ENCODE results near the gene HBB.

HBB gene

GRCh38 chr11:5224538-5225479, 2.1 kb downstream of the HBB start:
- H3K27ac ChIP-seq (ENCODE audit: low read length) = no peak overlapping the region
- no peaks in the 10 kb centered on the region for H3K9me3 ChIP-seq (ENCODE audit: insufficient read depth, low read length, severe bottlenecking)
- no peak for DNase-seq
- H3K4me2 ChIP-seq (ENCODE audit: insufficient read depth, low read length) = no peak overlapping the region
- H4K20me1 ChIP-seq (ENCODE audit: insufficient read depth, low read length) = no peaks in the 10 kb centered on the region
- no peaks in the 10 kb centered on the region for H3K36me3 ChIP-seq (ENCODE audit: insufficient read depth, low read length)
- no peak overlapping the region for H3K4me3 ChIP-seq (ENCODE audit: low read depth in 1 of 2, low read length in 2 of 2)
- no peak overlapping the region for H2AFZ ChIP-seq (ENCODE audit: low read depth, low read length)
- no peaks in the 10 kb centered on the region for H3K79me2 ChIP-seq (ENCODE audit: insufficient read depth, low read length)
- TF ChIP-seq CTCF (IDR thresholded peaks at IDR 0.05; ENCODE audit: borderline replicate concordance, extremely low read depth, low read length, poor library complexity, severe bottlenecking) (no peak), EZH2 (IDR thresholded peaks at IDR 0.05; ENCODE audit: borderline replicate concordance, low read depth, low read length, severe bottlenecking) (no peak)
- H3K9ac ChIP-seq (ENCODE audit: low read depth, low read length) = no peak overlapping the region
- H3K27me3 ChIP-seq (ENCODE audit: insufficient read depth, low read length, poor library complexity) = peaks cover 3% of the 10 kb centered on the region
- no peaks in the 10 kb centered on the region for H3K4me1 ChIP-seq (ENCODE audit: insufficient read depth, low read length)
- ATAC-seq (ENCODE audit: insufficient read depth, low read depth) = no peak

GRCh38 chr11:5223686-5224085, 3.2 kb downstream of the HBB start:
- Histone ChIP-seq H3K36me3 (ENCODE audit: insufficient read depth, low read length) (no peaks in the 10 kb centered on the region), H3K27me3 (ENCODE audit: insufficient read depth, low read length, poor library complexity) (peaks cover 3% of the 10 kb centered on the region), H4K20me1 (ENCODE audit: insufficient read depth, low read length) (no peaks in the 10 kb centered on the region), H3K9me3 (ENCODE audit: insufficient read depth, low read length, severe bottlenecking) (no peaks in the 10 kb centered on the region), H3K9ac (ENCODE audit: low read depth, low read length) (no peak overlapping the region), H3K4me2 (ENCODE audit: insufficient read depth, low read length) (no peak overlapping the region), H3K79me2 (ENCODE audit: insufficient read depth, low read length) (no peaks in the 10 kb centered on the region), H3K27ac (ENCODE audit: low read length) (no peak overlapping the region), H3K4me1 (ENCODE audit: insufficient read depth, low read length) (no peaks in the 10 kb centered on the region), H2AFZ (ENCODE audit: low read depth, low read length) (no peak overlapping the region), H3K4me3 (ENCODE audit: low read depth in 1 of 2, low read length in 2 of 2) (no peak overlapping the region)
- ATAC-seq (ENCODE audit: insufficient read depth, low read depth) (no peak), DNase-seq (no peak)
- TF ChIP-seq CTCF (IDR thresholded peaks at IDR 0.05; ENCODE audit: borderline replicate concordance, extremely low read depth, low read length, poor library complexity, severe bottlenecking) (no peak), EZH2 (IDR thresholded peaks at IDR 0.05; ENCODE audit: borderline replicate concordance, low read depth, low read length, severe bottlenecking) (no peak)

- no peaks in the 10 kb centered on the region for H3K79me2 ChIP-seq (ENCODE audit: insufficient read depth, low read length)
- no peaks in the 10 kb centered on the region for H4K20me1 ChIP-seq (ENCODE audit: insufficient read depth, low read length)
- H3K27ac ChIP-seq (ENCODE audit: low read length) = no peak overlapping the region
- no peak overlapping the region for H2AFZ ChIP-seq (ENCODE audit: low read depth, low read length)
- TF ChIP-seq CTCF (IDR thresholded peaks at IDR 0.05; ENCODE audit: borderline replicate concordance, extremely low read depth, low read length, poor library complexity, severe bottlenecking) = no peak
- no peak for TF ChIP-seq EZH2 (IDR thresholded peaks at IDR 0.05; ENCODE audit: borderline replicate concordance, low read depth, low read length, severe bottlenecking)
- peaks cover 3% of the 10 kb centered on the region for H3K27me3 ChIP-seq (ENCODE audit: insufficient read depth, low read length, poor library complexity)
- no peaks in the 10 kb centered on the region for H3K36me3 ChIP-seq (ENCODE audit: insufficient read depth, low read length)
- H3K4me2 ChIP-seq (ENCODE audit: insufficient read depth, low read length) = no peak overlapping the region
- DNase-seq (no peak), ATAC-seq (ENCODE audit: insufficient read depth, low read depth) (no peak)
- H3K9ac ChIP-seq (ENCODE audit: low read depth, low read length) = no peak overlapping the region
- no peak overlapping the region for H3K4me3 ChIP-seq (ENCODE audit: low read depth in 1 of 2, low read length in 2 of 2)
- H3K9me3 ChIP-seq (ENCODE audit: insufficient read depth, low read length, severe bottlenecking) = no peaks in the 10 kb centered on the region
- no peaks in the 10 kb centered on the region for H3K4me1 ChIP-seq (ENCODE audit: insufficient read depth, low read length)
Measured at GRCh38 chr11:5223146-5223545, 3.7 kb downstream of the HBB start.

Measured in DND-41 (cell line).